Measurements from ENCODE around the gene COPZ2. TPM values are rescaled to one million over a fixed set of nuclear protein-coding genes. Genes with fewer than 3 reads are reported as not detected.
A peak's percentile ranks its signal among the peaks of the same experiment; 100 is the strongest.

Gene COPZ2
- total and polyA plus RNA-seq, 5 experiments from 2014 or later, result 0.84 to 7.1 (median 1.6) TPM

DNA sequence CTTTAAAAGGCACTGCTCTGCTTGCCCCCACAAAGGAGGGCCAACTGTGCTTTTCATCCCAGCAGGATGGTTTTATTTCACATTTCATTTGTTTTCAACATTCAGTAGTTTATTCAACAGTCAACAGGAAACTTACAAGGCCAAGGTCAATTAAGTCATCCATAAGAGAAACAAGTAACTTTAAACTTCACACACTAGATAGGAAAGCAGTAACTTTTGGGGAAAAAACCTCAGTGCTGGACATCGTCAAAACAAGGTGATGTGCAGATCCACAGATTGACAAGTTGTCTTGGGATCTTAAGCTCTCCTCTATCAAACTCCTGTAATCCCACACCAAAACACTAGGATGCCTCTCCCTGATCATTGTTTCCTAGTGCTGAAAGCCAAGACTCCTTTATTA, 29.1 kb upstream of the COPZ2 start:
- DNase-seq, result no peak
- Mint-ChIP-seq H3K27me3 (no peaks in the 10 kb centered on the region), H3K9me3 (no peaks in the 10 kb centered on the region), H3K4me1 (peaks cover 0 to 5% (median 0%) of the 10 kb centered on the region in 4 donors), H3K4me3 (no peak overlapping the region), H3K36me3 (peaks cover 0 to 74% (median 6%) of the 10 kb centered on the region in 3 donors), H3K27ac (peak overlapping the region in 2 of 10 donors; percentile 53 to 67)
- no peak for ATAC-seq
- POLR2A ChIA-PET, result no interaction called here

- no peak overlapping the region for H3K4me3 Mint-ChIP-seq
- H3K9me3 Mint-ChIP-seq, result no peaks in the 10 kb centered on the region
- peaks cover 0 to 7% (median 0%) of the 10 kb centered on the region in 4 donors for H3K4me1 Mint-ChIP-seq
- ATAC-seq (no peak), DNase-seq (no peak)
- peaks cover 0 to 74% (median 6%) of the 10 kb centered on the region in 3 donors for H3K36me3 Mint-ChIP-seq
- peak overlapping the region in 1 of 10 donors; percentile 53 for H3K27ac Mint-ChIP-seq
- POLR2A ChIA-PET, result no interaction called here
- no peaks in the 10 kb centered on the region for H3K27me3 Mint-ChIP-seq
These were observed 28.6 kb upstream of the COPZ2 start for GRCh38 chr17:48066192-48066591.

- H3K4me1 Mint-ChIP-seq, result peaks cover 0 to 8% (median 2%) of the 10 kb centered on the region in 4 donors
- H3K27ac Mint-ChIP-seq, result peak overlapping the region in 4 of 10 donors; percentile 4 to 66 (median 14)
- DNase-seq (no peak), ATAC-seq (no peak)
- H3K9me3 Mint-ChIP-seq, result no peaks in the 10 kb centered on the region
- no peaks in the 10 kb centered on the region for H3K27me3 Mint-ChIP-seq
- peaks cover 0 to 73% (median 9%) of the 10 kb centered on the region in 3 donors for H3K36me3 Mint-ChIP-seq
- no peak overlapping the region for H3K4me3 Mint-ChIP-seq
- POLR2A ChIA-PET, result no interaction called here
These were observed 27.0 kb upstream of the COPZ2 start for GRCh38 chr17:48064638-48065037.

DNA sequence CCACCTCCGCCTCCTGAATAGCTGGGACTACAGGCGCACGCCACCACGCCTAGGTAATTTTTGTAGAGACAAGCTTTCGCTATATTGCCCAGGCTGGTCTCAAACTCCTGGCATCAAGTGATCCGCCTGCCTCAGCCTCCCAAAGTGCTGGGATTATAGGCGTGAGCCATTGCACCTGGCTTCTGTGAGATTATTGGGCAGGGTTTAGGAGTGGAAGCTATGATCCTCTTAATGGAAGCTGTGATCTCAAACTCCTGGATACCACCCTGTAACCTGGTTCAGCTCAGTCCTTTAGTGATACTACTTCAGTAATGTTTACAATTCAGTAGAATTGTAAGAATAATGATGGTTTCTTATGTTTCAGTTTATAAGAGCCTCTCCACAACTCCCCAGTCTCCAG, 24.7 kb upstream of the COPZ2 start:
- Mint-ChIP-seq H3K27me3 (no peaks in the 10 kb centered on the region), H3K27ac (no peak overlapping the region), H3K9me3 (no peaks in the 10 kb centered on the region), H3K4me1 (peaks cover 0 to 8% (median 4%) of the 10 kb centered on the region in 4 donors), H3K4me3 (no peak overlapping the region), H3K36me3 (peaks cover 5 to 84% (median 11%) of the 10 kb centered on the region in 3 donors)
- no peak for DNase-seq
- POLR2A ChIA-PET, result no interaction called here
- ATAC-seq, result no peak

DNA sequence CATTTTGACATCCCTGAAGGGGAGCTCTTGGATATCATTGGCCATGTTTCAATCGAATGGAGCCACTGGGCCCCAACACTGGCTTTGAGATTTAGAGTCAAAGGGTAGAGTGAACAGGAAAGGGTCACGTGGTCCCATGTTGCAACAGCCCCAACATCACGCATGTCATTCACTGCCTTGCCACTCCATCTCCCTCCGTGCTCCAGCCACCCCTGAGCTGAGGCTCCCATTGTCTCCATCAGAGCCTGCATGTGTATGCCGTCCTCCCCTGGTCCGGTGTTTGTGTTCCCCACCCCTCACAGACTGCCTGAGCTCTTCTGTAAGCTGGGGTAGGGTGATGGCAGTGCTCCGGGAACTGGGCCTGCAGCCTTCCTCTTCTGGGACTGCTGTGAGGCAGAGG, 22.7 kb upstream of the COPZ2 start:
- H3K9me3 Mint-ChIP-seq, result no peaks in the 10 kb centered on the region
- H3K27me3 Mint-ChIP-seq, result no peaks in the 10 kb centered on the region
- DNase-seq (no peak), ATAC-seq (no peak)
- H3K27ac Mint-ChIP-seq, result peak overlapping the region in 1 of 10 donors; percentile 40
- peaks cover 13 to 16% (median 15%) of the 10 kb centered on the region in 4 donors for H3K4me1 Mint-ChIP-seq
- H3K4me3 Mint-ChIP-seq, result no peak overlapping the region
- POLR2A ChIA-PET, result no interaction called here
- H3K36me3 Mint-ChIP-seq, result peaks cover 5 to 86% (median 16%) of the 10 kb centered on the region in 3 donors

GRCh38 chr17:48059125-48059668, 21.6 kb upstream of the COPZ2 start:
- H3K36me3 Mint-ChIP-seq, result peaks cover 5 to 81% (median 12%) of the 10 kb centered on the region in 3 donors
- H3K4me1 Mint-ChIP-seq, result peaks cover 16 to 20% (median 18%) of the 10 kb centered on the region in 4 donors
- H3K27me3 Mint-ChIP-seq, result no peaks in the 10 kb centered on the region

DNA sequence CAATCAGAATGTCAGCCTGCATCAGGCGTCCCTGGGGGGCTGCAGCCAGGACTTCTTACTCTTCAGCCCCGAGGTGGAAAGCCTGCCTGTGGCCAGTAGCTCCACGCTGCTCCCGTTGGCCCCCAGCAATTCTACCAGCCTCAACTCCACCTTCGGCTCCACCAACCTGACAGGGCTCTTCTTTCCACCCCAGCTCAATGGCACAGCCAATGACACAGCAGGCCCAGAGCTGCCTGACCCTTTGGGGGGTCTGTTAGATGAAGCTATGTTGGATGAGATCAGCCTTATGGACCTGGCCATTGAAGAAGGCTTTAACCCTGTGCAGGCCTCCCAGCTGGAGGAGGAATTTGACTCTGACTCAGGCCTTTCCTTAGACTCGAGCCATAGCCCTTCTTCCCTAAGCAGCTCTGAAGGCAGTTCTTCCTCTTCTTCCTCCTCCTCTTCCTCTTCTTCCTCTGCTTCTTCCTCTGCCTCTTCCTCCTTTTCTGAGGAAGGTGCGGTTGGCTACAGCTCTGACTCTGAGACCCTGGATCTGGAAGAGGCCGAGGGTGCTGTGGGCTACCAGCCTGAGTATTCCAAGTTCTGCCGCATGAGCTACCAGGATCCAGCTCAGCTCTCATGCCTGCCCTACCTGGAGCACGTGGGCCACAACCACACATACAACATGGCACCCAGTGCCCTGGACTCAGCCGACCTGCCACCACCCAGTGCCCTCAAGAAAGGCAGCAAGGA, 21.0 kb upstream of the COPZ2 start:
- ATAC-seq (no peak), DNase-seq (no peak)
- Mint-ChIP-seq H3K4me1 (peaks cover 17 to 24% (median 20%) of the 10 kb centered on the region in 4 donors), H3K27ac (peak overlapping the region in 1 of 10 donors; percentile 10), H3K4me3 (no peak overlapping the region), H3K27me3 (no peaks in the 10 kb centered on the region), H3K36me3 (peaks cover 5 to 78% (median 12%) of the 10 kb centered on the region in 3 donors), H3K9me3 (no peaks in the 10 kb centered on the region)
- POLR2A ChIA-PET, result interaction anchor here (1.2 to 1.8 kb wide), 2 partner anchors 9 to 11 kb away, joined by 3 to 6 read pairs; partner anchors contain the start of gene NFE2L1

More at GRCh38 chr17:48059125-48059668, 21.6 kb upstream of the COPZ2 start:
- no peak for DNase-seq
- POLR2A ChIA-PET, result interaction anchor here (1.8 kb wide), 1 partner anchor 12 kb away, joined by 6 read pairs; the partner anchor contains the start of gene NFE2L1
- H3K9me3 Mint-ChIP-seq, result no peaks in the 10 kb centered on the region
- no peak overlapping the region for H3K4me3 Mint-ChIP-seq
- no peak overlapping the region for H3K27ac Mint-ChIP-seq
- ATAC-seq, result no peak

DNA sequence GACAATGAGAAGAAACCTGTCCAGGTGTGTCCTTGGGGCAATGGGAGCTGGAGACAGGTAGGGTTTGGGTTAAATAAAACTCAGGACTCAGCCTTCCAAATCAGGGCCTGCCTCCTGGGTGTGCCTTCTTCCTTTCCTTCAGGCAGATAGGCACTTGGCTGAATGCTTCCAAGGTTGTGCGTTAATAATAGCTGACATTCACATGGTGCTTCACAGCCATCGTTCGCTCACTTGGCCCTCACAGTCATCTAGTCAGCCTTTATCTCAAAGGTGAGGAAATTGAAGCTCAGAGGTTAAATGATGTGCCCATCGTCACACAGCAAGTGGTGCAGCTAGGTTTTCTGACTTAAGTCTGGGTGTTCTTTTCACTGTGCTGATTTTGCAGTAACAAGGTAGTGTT, 20.0 kb upstream of the COPZ2 start:
- ATAC-seq, result no peak
- Mint-ChIP-seq H3K27ac (no peak overlapping the region), H3K27me3 (no peaks in the 10 kb centered on the region), H3K36me3 (peaks cover 5 to 80% (median 12%) of the 10 kb centered on the region in 3 donors), H3K4me3 (no peak overlapping the region), H3K9me3 (no peaks in the 10 kb centered on the region), H3K4me1 (peaks cover 21 to 33% (median 29%) of the 10 kb centered on the region in 4 donors)
- no peak for DNase-seq
- POLR2A ChIA-PET, result interaction anchor here (1.2 to 1.8 kb wide), 2 partner anchors 8 to 10 kb away, joined by 3 to 6 read pairs; partner anchors contain the start of gene NFE2L1

DNA sequence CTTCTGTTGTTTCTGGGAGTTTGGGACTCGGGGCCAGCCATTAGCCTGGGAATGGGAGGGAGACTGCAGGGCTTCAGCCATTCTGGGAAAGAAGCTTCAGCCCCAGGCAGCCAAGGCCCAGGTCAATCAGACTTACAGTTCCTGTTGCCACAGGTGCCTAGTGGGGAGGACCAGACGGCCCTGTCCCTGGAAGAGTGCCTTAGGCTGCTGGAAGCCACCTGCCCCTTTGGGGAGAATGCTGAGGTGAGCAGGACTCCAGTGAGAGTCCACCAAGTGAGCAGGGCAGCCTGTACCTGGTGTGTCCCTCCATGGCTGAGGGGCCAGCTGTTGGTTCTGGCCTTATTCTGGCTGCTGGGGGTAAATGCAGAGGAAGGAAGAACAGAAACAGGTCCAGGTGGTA, 19.3 kb upstream of the COPZ2 start:
- DNase-seq, result no peak
- H3K4me1 Mint-ChIP-seq, result peaks cover 25 to 41% (median 36%) of the 10 kb centered on the region in 4 donors
- no peak overlapping the region for H3K4me3 Mint-ChIP-seq
- no peak for ATAC-seq
- no peaks in the 10 kb centered on the region for H3K9me3 Mint-ChIP-seq
- peak overlapping the region in 3 of 10 donors; percentile 27 to 77 (median 43) for H3K27ac Mint-ChIP-seq
- peaks cover 5 to 79% (median 12%) of the 10 kb centered on the region in 3 donors for H3K36me3 Mint-ChIP-seq
- no peaks in the 10 kb centered on the region for H3K27me3 Mint-ChIP-seq
- POLR2A ChIA-PET, result interaction anchor here (1.2 kb wide), 1 partner anchor 8 kb away, joined by 3 read pairs; no protein-coding TSS in a partner anchor

GRCh38 chr17:48056246-48056745, 18.7 kb upstream of the COPZ2 start:
- no peaks in the 10 kb centered on the region for H3K9me3 Mint-ChIP-seq
- peaks cover 24 to 47% (median 42%) of the 10 kb centered on the region in 4 donors for H3K4me1 Mint-ChIP-seq
- DNase-seq (no peak), ATAC-seq (no peak)
- H3K36me3 Mint-ChIP-seq, result peaks cover 5 to 79% (median 12%) of the 10 kb centered on the region in 3 donors
- POLR2A ChIA-PET, result no interaction called here
- H3K27ac Mint-ChIP-seq, result peak overlapping the region in 7 of 10 donors; percentile 9 to 77 (median 57)
- H3K4me3 Mint-ChIP-seq, result no peak overlapping the region
- H3K27me3 Mint-ChIP-seq, result no peaks in the 10 kb centered on the region

DNA sequence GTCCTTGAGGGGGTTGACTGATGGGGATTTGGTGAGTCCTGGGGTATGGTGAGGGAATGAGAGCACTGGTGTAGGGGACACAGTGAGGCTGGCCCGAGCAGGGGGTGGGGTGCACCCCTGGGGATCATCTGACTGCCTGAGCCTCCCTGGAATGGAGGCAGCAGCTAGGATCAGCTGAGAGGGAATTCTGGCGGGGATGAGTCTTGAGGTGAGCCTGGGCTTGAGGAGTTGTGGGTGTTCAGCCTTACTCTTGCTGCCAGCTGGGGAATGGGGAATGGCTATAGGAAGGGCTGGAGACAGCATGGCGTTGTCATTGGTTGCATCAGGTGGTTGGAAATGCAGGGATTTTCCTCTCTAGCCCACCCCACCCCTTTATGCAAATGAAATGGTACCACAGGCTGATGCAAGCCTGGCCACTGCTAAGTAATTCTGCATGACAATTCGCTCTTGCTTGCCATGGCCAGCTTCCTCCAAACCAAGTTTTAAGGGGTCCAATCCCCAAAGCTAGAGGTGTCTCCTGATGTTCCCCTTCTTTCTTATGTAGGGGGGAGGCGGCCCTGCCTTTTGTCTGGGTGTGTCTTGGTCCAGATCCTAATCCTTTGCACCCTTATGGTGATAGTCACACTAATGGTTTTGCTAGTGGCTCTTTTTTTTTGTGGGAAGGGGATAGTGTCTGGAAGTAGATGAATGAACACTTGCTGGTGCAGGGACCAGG, 18.1 kb upstream of the COPZ2 start:
- H3K27me3 Mint-ChIP-seq, result no peaks in the 10 kb centered on the region
- H3K4me1 Mint-ChIP-seq, result peaks cover 24 to 53% (median 47%) of the 10 kb centered on the region in 4 donors
- DNase-seq (no peak), ATAC-seq (no peak)
- no peak overlapping the region for H3K4me3 Mint-ChIP-seq
- POLR2A ChIA-PET, result no interaction called here
- peak overlapping the region in 7 of 10 donors; percentile 38 to 74 (median 47) for H3K27ac Mint-ChIP-seq
- no peaks in the 10 kb centered on the region for H3K9me3 Mint-ChIP-seq
- peaks cover 5 to 79% (median 10%) of the 10 kb centered on the region in 3 donors for H3K36me3 Mint-ChIP-seq

Data from naive thymus-derived CD8-positive, alpha-beta T cell (primary cell).